ENCODE results near the gene TRPV5.

GRCh38 chr7:142927949-142928348 lies 5.6 kb downstream of the TRPV5 start:
- TF ChIP-seq EP300 (IDR thresholded peaks at IDR 0.05) (no peak), CTCF (IDR thresholded peaks at IDR 0.05) (no peak), POLR2A (IDR thresholded peaks at IDR 0.05) (no peak)
